HG02610 (cell line): ENCODE data around the gene LSM7.
"Not testable (repeated sequence)": the region's sequence is repeated elsewhere in the genome, so short reads cannot be mapped to it uniquely, and the experiment has no call there.

Experiments
- ATAC-seq: cut with Tn5 transposase; IDR thresholded peaks from one replicate; pipeline ENCODE4 v1.9.1; 2021; ENCODE audit warnings: mild to moderate bottlenecking, moderate library complexity; ENCODE audit not compliant: unreplicated experiment

Gene LSM7

DNA sequence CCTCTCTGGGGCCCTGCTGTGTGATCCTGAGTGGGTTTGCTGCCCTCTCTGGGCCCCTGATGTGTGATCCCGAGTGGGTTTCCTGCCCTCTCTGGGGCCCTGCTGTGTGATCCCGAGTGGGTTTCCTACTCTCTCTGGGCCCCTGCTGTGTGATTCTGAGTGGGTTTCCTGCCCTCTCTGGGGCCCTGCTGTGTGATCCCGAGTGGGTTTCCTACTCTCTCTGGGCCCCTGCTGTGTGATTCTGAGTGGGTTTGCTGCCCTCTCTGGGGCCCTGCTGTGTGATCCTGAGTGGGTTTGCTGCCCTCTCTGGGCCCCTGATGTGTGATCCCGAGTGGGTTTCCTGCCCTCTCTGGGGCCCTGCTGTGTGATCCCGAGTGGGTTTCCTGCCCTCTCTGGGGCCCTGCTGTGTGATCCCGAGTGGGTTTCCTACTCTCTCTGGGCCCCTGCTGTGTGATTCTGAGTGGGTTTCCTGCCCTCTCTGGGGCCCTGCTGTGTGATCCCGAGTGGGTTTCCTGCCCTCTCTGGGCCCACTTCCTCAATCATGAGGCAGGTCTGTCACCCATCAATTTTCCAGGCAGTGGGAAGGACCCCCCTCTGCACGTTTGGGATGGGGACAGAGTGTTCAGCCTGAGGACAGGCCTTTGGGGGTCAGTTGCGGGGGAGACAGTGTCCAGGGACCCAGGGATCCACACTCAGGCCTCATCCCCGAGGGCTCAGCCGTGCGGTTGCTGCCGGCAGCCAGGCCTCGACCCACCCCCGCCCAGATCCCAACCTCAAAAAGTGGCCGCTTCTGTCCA lies 46.9 kb downstream of the LSM7 start:
- not testable (repeated sequence) for ATAC-seq

DNA sequence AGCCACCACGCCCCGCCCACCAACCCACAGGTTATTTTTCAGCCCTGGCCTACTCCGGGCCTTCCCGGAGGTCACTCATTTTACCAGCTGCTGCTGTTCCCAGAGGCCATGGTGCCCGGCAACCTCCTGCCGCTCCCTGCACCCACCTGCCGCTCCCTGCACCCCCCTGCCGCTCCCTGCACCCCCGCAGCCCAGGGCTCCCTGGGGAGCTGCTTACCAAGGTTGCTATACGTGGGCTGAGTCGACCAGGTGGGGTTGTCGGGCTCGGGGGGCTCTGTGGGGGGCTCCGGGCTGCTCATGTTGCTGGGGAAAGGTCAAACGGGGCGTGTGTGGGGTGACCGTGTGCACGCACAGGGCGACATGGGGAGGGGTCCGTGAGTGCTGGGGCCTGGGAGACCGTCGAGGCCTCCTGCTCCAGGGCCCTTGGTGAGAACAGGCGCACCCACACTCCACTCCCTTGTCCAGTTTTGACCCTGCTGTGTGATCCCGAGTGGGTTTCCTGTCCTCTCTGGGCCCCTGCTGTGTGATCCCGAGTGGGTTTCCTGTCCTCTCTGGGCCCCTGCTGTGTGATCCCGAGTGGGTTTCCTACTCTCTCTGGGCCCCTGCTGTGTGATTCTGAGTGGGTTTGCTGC lies 47.6 kb downstream of the LSM7 start:
- no peak for ATAC-seq

DNA sequence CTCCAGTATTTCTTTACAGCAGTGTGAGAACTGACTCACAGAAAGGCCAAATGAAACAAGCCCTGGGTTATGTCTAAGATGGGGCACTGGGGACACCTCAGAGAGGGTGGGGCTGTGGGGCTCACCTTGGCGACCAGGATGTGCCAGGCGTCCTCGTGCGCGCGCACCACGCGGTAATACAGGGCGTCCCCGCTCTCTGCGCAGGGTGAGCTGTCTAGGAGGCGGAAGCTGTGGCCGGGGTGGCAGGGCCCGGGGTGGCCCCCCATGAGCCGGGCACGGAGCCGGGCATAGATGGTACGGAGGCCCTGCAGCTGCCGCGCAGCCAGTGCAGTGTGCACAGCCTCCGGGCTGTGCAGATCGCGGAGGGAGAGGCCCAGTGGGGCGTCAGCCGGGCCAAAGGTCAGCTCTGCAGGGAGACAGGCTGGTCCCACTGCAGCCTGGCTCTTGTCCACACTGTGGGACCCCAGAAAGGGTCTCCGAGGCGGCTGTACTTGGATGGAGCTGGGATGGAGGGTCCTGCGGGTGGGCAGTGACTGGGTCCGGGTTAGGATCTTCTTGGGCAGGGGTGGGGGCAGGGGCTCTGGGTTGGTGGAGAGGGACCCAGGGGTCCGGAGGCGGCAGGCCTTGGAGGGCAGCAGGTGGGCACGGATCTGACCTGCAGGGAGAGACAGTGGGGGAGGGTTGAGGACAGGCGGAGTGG lies 49.8 kb downstream of the LSM7 start:
- ATAC-seq, result no peak

DNA sequence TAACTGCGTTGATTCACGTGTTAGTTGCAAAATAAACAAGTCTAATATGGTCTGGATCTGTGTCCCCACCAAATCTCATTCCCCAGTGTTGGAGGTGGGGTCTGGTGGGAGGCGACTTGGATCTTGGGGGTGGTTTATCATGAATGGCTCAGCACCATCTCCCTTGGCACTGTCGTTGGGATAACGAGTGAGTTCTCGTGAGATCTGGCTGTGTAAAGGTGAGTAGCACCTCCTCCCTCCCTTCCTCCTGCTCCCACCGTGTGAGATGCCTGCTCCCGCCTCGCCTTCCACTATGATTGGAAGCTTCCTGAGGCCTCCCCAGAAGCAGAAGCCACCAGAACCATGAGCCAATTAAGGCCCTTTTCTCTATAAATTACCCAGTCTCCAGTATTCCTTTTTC lies 51.2 kb downstream of the LSM7 start:
- ATAC-seq, result no peak

DNA sequence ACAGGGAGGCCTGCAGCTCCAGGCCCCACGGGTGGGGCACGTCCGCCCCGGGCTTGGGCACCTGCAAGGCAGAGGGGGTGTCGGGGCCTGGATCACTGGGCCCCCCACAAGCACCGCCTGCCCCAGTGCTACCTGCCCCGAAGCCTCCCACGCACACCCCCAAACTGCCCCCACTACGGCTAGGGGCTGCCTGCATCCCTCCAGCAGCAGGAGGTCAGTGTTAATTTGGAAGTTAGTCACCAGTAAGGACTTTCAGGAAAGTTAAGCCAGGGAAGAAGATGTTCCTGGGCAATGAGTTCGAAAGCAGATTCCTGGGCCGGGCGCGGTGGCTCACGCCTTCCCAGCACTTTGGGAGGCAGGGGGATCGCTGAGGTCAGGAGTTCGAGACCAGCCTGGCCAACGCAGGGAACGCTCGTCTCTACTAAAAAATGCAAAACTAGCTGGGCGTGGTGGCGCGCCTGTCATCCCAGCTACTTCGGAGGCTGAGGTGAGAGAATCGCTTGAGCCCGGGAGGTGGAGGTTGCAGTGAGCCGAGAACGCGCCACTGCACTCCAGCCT lies 51.9 kb downstream of the LSM7 start:
- ATAC-seq, result no peak

DNA sequence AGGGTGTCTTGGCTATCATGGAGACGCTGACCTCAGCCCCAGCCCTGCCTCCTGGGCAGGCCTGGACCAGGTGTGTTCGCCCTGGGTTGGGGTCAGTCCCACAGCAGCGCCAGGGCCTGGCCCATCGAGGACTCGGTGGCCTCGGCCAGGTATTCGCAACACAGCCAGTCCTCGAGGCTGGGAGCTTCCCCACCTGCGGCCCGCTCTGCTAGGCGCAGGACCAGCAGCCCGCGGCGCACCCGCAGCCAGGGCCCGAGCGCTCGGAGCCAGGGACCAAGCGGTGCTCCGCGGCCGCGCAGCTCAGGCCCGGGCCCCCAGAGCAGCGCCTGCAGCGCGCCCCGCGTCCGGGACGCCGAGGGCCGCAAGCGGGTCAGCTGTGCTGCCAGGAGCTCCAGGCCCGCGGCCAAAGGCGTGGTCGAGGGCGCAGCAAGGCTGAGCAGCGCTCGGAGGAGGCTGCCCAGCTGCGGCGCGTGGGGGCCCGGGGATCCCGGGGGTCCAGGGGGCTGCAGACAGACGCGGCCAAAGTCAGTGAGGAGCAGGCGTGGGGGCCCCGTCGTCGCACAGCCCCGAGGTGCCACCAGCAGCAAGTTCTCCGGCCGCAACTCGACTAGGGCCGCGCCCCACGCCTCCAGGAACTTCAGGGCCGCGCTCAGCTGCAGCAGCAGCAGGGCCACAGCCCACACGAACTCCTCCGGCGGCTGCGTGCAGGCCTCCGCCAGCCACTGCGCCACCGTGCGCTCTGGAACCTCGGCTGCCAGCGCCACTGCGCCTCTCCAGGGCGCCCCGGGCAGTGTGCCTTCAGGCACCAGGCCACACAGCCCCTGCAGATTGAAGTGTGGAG lies 52.6 kb downstream of the LSM7 start:
- no peak for ATAC-seq

DNA sequence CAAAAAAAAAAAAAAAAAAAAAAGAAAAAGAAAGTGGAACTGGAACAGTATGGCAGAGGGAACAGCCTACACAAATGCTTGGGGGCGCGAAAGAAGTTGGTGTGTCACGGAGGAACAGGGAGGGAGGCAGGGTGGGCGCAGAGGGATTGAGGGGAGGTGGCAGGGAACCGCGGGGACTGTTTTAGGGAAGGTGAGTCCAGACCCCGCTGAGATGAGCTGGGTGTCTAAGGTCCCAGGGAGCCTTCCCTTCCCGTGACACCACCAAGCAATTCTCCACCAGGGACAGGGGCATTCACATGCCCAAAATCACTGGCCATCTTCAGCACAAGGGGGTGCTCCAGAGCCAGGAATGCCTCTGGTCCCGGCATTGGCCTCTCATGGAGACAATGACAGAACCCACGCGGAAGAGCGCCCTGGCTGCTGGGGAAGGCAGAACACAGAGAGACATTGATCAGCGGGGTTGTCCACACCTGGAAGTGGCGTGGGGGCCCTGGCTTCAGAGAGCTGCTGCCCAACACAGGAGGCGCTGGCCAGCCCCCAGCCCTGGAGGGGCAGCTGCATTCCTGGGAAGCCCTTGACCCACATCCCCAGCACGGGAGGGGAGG lies 53.4 kb downstream of the LSM7 start:
- ATAC-seq, result no peak

DNA sequence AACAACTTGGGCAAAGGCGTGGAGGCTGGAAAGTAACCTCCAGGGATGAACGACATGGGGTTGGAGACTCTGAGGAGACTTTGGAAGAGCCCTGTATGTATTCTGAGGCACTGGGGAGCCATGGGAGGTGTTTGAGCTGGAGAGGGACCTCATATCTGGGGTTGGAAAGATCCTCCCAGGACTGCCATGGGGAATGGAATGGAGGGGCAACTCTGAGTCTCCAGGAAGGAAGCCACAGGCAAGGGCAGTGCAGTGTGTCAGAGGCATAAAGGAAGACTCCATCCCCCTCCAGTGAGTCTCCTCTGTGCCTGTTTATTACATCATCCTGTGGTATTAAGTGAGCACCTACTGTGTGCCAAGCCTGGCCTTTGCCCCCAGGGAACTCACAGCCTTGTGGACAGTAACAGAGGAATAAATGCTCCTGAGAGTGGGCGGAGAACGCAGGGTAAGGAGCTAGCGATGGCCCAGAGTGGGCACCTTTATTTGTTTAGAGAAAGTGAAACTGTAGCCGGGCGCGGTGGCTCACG lies 54.1 kb downstream of the LSM7 start:
- ATAC-seq, result no peak

DNA sequence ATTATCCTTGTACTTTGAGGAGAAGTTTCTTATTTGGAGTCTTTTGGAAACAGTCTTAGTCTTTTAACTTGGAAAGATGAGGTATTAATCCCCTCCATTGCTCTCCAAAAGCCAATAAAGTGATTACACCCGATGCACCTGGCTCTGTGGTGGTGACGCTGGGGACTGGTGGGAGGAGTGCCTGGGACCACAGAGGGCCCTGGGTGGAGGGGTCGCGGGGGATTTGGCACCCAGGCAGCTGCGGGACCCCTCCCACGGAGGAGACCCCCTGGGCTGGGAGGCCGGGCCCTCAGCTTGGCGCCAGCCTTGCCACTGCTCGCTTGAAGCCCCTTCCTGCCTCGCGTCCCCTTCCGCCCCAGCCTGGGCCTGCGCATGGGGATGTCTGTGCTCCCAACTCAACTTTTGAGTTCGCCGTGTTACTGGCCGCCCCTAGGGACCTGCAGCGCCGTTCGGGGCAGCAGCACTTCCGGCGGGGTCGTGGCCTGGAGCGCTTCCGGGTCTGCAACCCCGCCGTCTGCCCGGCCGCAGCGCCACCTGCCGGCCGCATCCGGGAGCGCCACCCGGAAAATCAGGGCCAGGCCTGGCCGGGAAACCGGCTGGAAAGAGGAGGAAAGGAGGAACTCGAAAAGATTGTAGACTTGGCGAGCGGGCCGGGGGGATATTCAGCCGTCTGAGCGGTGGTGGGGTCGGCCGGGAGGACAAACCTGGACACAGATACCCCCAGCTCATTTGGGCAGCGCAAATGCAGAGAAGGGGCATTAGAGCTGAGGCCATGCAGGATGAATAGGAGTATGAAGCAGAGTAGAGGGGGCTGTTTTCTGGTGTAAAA lies 54.8 kb downstream of the LSM7 start:
- no peak for ATAC-seq
